ENCODE data around the gene SENP7.

The SENP7 gene

GRCh38 chr3:101320475-101320874 lies 192.5 kb downstream of the SENP7 start, which contains the start of gene IMPG2:
Gene IMPG2, minus strand, starts transcription at chr3:101320575. Its CDS starts 203 bp downstream, at chr3:101320372.
- no peak for DNase-seq

GRCh38 chr3:101319531-101319930 lies 193.5 kb downstream of the SENP7 start:
- no peak for DNase-seq

GRCh38 chr3:101312545-101312944 lies 200.5 kb downstream of the SENP7 start:
- DNase-seq, result no peak

- no peak for DNase-seq
Measured at GRCh38 chr3:101311676-101312075, 201.3 kb downstream of the SENP7 start.

- no peak for DNase-seq
Measured at GRCh38 chr3:101310978-101311375, 202.0 kb downstream of the SENP7 start.

- DNase-seq, result peak; percentile 25
Measured at GRCh38 chr3:101308147-101308772, 204.8 kb downstream of the SENP7 start.

- DNase-seq, result no peak
Measured at GRCh38 chr3:101303836-101304235, 209.2 kb downstream of the SENP7 start.

GRCh38 chr3:101303089-101303731 lies 209.8 kb downstream of the SENP7 start:
- DNase-seq, result peak; percentile 23

- DNase-seq, result no peak
Measured at GRCh38 chr3:101300073-101300472, 212.9 kb downstream of the SENP7 start.

GRCh38 chr3:101292027-101292426 lies 221.0 kb downstream of the SENP7 start:
- DNase-seq, result no peak

GRCh38 chr3:101288294-101288693 lies 224.7 kb downstream of the SENP7 start:
- no peak for DNase-seq

- DNase-seq, result no peak
Measured at GRCh38 chr3:101284757-101285156, 228.3 kb downstream of the SENP7 start.

- DNase-seq, result no peak
Measured at GRCh38 chr3:101281521-101282030, 231.4 kb downstream of the SENP7 start.

GRCh38 chr3:101279765-101280385 lies 233.1 kb downstream of the SENP7 start:
- no peak for DNase-seq

- no peak for DNase-seq
Measured at GRCh38 chr3:101279162-101279561, 233.8 kb downstream of the SENP7 start.

- DNase-seq, result no peak
Measured at GRCh38 chr3:101278727-101279126, 234.3 kb downstream of the SENP7 start.

All from OCI-M1 (cell line).